ENCODE results near the gene SLC39A1.
"Not testable (repeated sequence)": the region's sequence is repeated elsewhere in the genome, so short reads cannot be mapped to it uniquely, and the experiment has no call there.

The SLC39A1 gene

DNA sequence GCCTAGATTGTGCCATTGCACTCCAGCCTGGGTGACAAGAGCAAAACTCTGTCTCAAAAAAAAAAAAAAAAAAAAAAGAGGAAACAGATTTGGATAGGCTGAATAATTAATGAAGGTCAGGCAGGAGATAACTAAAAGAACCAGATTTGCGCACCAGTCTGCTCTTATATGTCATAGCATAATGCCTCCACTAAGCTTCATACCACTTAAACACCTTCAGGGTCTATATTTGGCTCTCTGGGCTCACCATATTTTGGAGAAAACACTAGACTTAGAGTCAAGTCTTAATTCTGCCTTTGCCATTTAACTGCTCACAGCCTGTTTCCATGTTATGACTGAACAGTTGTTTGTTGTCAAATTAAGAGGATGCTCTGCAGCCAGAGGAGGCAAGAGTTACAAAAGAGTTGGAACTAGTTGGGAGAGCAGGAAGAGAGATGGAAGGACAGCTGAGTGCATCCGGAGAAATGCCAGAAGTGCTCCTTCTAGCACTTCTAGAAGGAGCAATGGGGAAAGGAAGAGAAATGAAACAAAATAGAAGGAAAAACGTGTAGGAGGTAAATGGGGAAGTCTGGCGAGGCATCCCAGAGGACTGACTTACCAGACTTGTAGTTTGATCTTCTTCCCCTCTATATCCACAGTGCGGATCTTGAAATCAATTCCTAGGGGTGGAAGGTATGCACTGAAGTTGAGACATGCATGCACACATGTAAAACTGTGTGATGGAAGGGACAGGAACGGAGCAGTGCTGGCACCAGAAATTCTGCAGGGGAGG lies 21.0 kb upstream of the SLC39A1 start:
- no peak overlapping the region for H3K9ac ChIP-seq (ENCODE audit: low read length)
- no peak overlapping the region for H3K27ac ChIP-seq (ENCODE audit: low read depth, low read length, poor library complexity, severe bottlenecking)

DNA sequence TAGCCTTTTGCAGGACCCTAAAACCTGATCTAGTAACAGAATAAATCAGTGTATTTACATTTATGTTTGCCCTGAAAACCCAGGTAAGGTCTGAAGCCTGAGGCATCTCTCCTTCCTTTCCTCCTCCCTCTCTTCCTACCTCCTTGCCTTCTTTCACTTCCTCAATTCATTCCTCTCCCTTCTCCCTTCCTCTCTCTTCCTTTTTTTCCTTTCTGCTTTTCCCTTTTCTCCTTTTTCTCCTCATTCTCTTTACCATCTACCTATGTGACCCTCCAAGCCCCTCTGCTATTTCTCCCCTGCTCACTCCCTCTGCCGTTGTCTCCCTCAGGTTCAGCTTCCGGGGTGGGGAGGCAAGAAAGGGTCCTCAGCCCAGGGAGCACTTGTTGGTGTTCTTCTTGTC lies 18.4 kb upstream of the SLC39A1 start:
- peaks cover 17% of the 10 kb centered on the region for H3K4me1 ChIP-seq (ENCODE audit: insufficient read depth, low read length, severe bottlenecking)
- H3K27ac ChIP-seq (ENCODE audit: low read depth, low read length, poor library complexity, severe bottlenecking); H3K79me2 ChIP-seq (ENCODE audit: insufficient read depth, low read length); H3K9me3 ChIP-seq (ENCODE audit: low read length); H4K20me1 ChIP-seq (ENCODE audit: insufficient read depth, low read length); H3K27me3 ChIP-seq (ENCODE audit: insufficient read depth, low read length); H3K4me3 ChIP-seq (ENCODE audit: low read depth, low read length, poor library complexity, severe bottlenecking); H3F3A ChIP-seq (ENCODE audit: insufficient read depth, low read length); H3K36me3 ChIP-seq (ENCODE audit: insufficient read depth, low read length); H3K4me2 ChIP-seq (ENCODE audit: low read length); H2AFZ ChIP-seq (ENCODE audit: low read length); H3K9me2 ChIP-seq (ENCODE audit: low read depth, low read length); H3K9ac ChIP-seq (ENCODE audit: low read length): not testable (repeated sequence)

More for the DNA sequence above, 21.0 kb upstream of the SLC39A1 start:
- Histone ChIP-seq H3K79me2 (ENCODE audit: insufficient read depth, low read length) (no peaks in the 10 kb centered on the region), H3K4me3 (ENCODE audit: low read depth, low read length, poor library complexity, severe bottlenecking) (no peak overlapping the region), H4K20me1 (ENCODE audit: insufficient read depth, low read length) (no peaks in the 10 kb centered on the region), H2AFZ (ENCODE audit: low read length) (no peak overlapping the region), H3K9me2 (ENCODE audit: low read depth, low read length) (no peaks in the 10 kb centered on the region), H3F3A (ENCODE audit: insufficient read depth, low read length) (no peaks in the 10 kb centered on the region), H3K9me3 (ENCODE audit: low read length) (no peaks in the 10 kb centered on the region), H3K27me3 (ENCODE audit: insufficient read depth, low read length) (no peaks in the 10 kb centered on the region), H3K4me2 (ENCODE audit: low read length) (no peak overlapping the region), H3K4me1 (ENCODE audit: insufficient read depth, low read length, severe bottlenecking) (peaks cover 14% of the 10 kb centered on the region), H3K36me3 (ENCODE audit: insufficient read depth, low read length) (no peaks in the 10 kb centered on the region)
- TF ChIP-seq EZH2 (IDR thresholded peaks at IDR 0.05; ENCODE audit: borderline replicate concordance, low read length): no peak
- TF ChIP-seq, protein P1, sequence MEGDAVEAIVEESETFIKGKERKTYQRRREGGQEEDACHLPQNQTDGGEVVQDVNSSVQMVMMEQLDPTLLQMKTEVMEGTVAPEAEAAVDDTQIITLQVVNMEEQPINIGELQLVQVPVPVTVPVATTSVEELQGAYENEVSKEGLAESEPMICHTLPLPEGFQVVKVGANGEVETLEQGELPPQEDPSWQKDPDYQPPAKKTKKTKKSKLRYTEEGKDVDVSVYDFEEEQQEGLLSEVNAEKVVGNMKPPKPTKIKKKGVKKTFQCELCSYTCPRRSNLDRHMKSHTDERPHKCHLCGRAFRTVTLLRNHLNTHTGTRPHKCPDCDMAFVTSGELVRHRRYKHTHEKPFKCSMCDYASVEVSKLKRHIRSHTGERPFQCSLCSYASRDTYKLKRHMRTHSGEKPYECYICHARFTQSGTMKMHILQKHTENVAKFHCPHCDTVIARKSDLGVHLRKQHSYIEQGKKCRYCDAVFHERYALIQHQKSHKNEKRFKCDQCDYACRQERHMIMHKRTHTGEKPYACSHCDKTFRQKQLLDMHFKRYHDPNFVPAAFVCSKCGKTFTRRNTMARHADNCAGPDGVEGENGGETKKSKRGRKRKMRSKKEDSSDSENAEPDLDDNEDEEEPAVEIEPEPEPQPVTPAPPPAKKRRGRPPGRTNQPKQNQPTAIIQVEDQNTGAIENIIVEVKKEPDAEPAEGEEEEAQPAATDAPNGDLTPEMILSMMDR (IDR thresholded peaks at IDR 0.05; ENCODE audit: low read length): no peak

DNA sequence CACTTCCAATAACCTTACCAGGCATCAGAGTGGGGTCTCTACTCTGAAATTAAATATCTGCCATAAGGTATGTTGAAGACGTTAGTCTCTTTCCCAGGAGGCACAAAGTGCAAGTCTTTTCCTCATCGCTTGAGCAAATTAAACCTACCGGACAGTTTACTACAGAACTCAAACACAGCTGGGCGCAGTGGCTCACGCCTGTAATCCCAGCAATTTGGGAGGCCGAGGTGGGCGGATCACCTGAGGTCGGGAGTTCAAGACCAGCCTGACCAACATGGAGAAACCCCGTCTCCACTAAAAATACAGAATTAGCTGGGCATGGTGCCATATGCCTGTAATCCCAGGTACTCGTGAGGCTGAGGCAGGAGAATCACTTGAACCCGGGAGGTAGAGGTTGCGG lies 15.8 kb upstream of the SLC39A1 start:
- not testable (repeated sequence) for H3K27ac ChIP-seq (ENCODE audit: low read depth, low read length, poor library complexity, severe bottlenecking); H3K27me3 ChIP-seq (ENCODE audit: insufficient read depth, low read length); H3K4me3 ChIP-seq (ENCODE audit: low read depth, low read length, poor library complexity, severe bottlenecking); H3K9me3 ChIP-seq (ENCODE audit: low read length); H3F3A ChIP-seq (ENCODE audit: insufficient read depth, low read length); H3K9me2 ChIP-seq (ENCODE audit: low read depth, low read length); H2AFZ ChIP-seq (ENCODE audit: low read length); H4K20me1 ChIP-seq (ENCODE audit: insufficient read depth, low read length)
- Histone ChIP-seq H3K4me2 (ENCODE audit: low read length) (peak overlapping the region; percentile 100), H3K9ac (ENCODE audit: low read length) (peak overlapping the region; percentile 95; the same call in 1 of the 2 replicates), H3K36me3 (ENCODE audit: insufficient read depth, low read length) (peaks cover 22% of the 10 kb centered on the region), H3K4me1 (ENCODE audit: insufficient read depth, low read length, severe bottlenecking) (peaks cover 25% of the 10 kb centered on the region), H3K79me2 (ENCODE audit: insufficient read depth, low read length) (peaks cover 19% of the 10 kb centered on the region)

DNA sequence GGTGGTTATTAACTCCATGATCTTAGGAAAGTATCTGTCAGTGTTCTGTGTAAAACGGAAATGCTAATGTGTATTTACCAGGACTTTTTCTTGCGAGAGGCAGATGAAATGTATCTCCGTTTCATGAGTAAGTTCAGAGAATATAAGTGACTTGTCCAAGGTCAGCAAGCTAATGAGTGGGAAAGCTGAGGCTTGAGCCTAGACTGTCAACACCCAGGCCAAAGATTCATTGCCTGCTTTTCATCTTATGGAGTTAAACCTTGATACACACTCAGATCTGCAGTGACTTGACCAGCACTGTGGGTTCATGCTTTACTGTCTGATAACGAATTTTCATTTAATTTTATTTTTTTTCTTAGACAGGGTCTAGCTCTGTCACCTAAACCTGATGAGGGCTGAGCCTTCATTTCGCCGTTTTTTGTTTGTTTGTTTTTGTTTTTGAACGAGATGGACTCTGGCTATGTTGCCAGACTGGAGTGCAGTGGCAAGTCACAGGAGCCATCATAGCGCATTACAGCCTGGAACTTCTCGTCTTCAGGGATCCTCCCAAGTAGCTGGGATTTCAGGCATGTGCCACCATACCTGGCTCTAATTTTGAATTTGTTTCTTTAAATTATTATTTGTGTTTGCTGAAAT lies 15.1 kb upstream of the SLC39A1 start:
- Histone ChIP-seq H3K4me3 (ENCODE audit: low read depth, low read length, poor library complexity, severe bottlenecking) (peak overlapping the region; percentile 83), H3K79me2 (ENCODE audit: insufficient read depth, low read length) (peaks cover 19% of the 10 kb centered on the region), H3K9me3 (ENCODE audit: low read length) (no peaks in the 10 kb centered on the region), H3K27ac (ENCODE audit: low read depth, low read length, poor library complexity, severe bottlenecking) (peak overlapping the region; percentile 49), H3K4me1 (ENCODE audit: insufficient read depth, low read length, severe bottlenecking) (peaks cover 25% of the 10 kb centered on the region), H4K20me1 (ENCODE audit: insufficient read depth, low read length) (no peaks in the 10 kb centered on the region), H3K4me2 (ENCODE audit: low read length) (peak overlapping the region; percentile 100), H2AFZ (ENCODE audit: low read length) (peak overlapping the region; percentile 60; the same call in 1 of the 2 replicates), H3K36me3 (ENCODE audit: insufficient read depth, low read length) (peaks cover 29% of the 10 kb centered on the region), H3K9me2 (ENCODE audit: low read depth, low read length) (no peaks in the 10 kb centered on the region), H3K27me3 (ENCODE audit: insufficient read depth, low read length) (no peaks in the 10 kb centered on the region), H3F3A (ENCODE audit: insufficient read depth, low read length) (no peaks in the 10 kb centered on the region), H3K9ac (ENCODE audit: low read length) (peak overlapping the region; percentile 95)
- TF ChIP-seq, protein P1 (IDR thresholded peaks at IDR 0.05; ENCODE audit: low read length): no peak
- TF ChIP-seq EZH2 (IDR thresholded peaks at IDR 0.05; ENCODE audit: borderline replicate concordance, low read length): no peak

Measured in OCI-LY1 (cell line).